ENCODE results near the gene RNF39.

The RNF39 gene

GRCh38 chr6:30022189-30022588, 53.4 kb downstream of the RNF39 start:
- H3K27me3 Mint-ChIP-seq, result no peaks in the 10 kb centered on the region
- no peaks in the 10 kb centered on the region for H3K9me3 Mint-ChIP-seq (ENCODE audit: low read depth)
- H3K4me3 Mint-ChIP-seq, result no peak overlapping the region
- peaks cover 16% of the 10 kb centered on the region for H3K36me3 Mint-ChIP-seq
- H3K27ac Mint-ChIP-seq, result no peak overlapping the region
- H3K4me1 Mint-ChIP-seq (ENCODE audit: low read depth), result no peaks in the 10 kb centered on the region

DNA sequence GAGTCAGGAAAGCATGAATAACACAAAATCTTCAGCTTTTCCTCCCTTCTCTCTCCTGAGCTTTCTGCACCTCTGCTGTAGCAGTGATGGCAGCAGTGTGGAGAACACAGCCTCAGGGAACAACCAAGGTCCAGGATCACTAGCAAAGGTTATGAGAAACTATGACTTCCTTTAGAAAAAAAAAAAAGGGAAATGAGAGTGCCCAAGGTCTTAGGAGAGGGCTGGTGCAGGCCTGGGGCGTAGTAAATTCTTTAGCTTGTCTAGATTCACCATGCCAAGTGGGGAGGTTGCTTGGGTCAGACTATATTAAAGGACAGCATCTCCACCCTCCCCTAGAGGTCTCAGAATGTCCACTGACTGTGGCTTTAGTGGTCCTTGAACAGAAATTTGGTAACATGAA, 54.9 kb downstream of the RNF39 start:
- Mint-ChIP-seq H3K27me3 (no peaks in the 10 kb centered on the region), H3K4me1 (ENCODE audit: low read depth) (no peaks in the 10 kb centered on the region), H3K4me3 (no peak overlapping the region), H3K27ac (no peak overlapping the region), H3K36me3 (peaks cover 8% of the 10 kb centered on the region), H3K9me3 (ENCODE audit: low read depth) (no peaks in the 10 kb centered on the region)
